Type B pancreatic cell (in vitro differentiated cells): ENCODE data around the gene TRAPPC3. TPM values are rescaled to one million over a fixed set of nuclear protein-coding genes. Genes with fewer than 3 reads are reported as not detected.
A peak's percentile ranks its signal among the peaks of the same experiment; 100 is the strongest.

ENCODE experiments used
- DNase-seq: peaks from one replicate; pipeline ENCODE4 v3.0.0; 2021; ENCODE audit warnings: mixed read lengths; ENCODE audit not compliant: unreplicated experiment; ENCODE audit errors: extremely low spot score
- H3K27ac Mint-ChIP-seq: 2 replicates; pipeline ENCODE4 v1.8.0; 2021; ENCODE audit warnings: mild to moderate bottlenecking, mixed read lengths
- H3K27me3 Mint-ChIP-seq: 2 replicates; pipeline ENCODE4 v1.8.0; 2021; ENCODE audit warnings: mixed read lengths
- H3K36me3 Mint-ChIP-seq: 2 replicates; pipeline ENCODE4 v1.8.0; 2021; ENCODE audit warnings: mixed read lengths
- H3K4me1 Mint-ChIP-seq: one replicate; pipeline ENCODE4 v1.8.0; 2021; ENCODE audit warnings: mixed read lengths; ENCODE audit not compliant: unreplicated experiment
- H3K4me3 Mint-ChIP-seq: 2 replicates; pipeline ENCODE4 v1.8.0; 2021; ENCODE audit warnings: mild to moderate bottlenecking, mixed read lengths
- H3K9me3 Mint-ChIP-seq: 2 replicates; pipeline ENCODE4 v1.8.0; 2021; ENCODE audit warnings: mixed read lengths
- CTCF ChIP-seq: fragments of 200-600 bp; sonication (generic); conservative IDR thresholded peaks from 2 replicates; pipeline ENCODE4 v1.5.0; 2021; ENCODE audit warnings: antibody characterized with exemption, mild to moderate bottlenecking
- total RNA-seq: library from RNA; stranded (reverse); gene quantifications from 2 replicates; pipeline ENCODE4 v1.2.1, GENCODE V29; 2021; ENCODE audit warnings: low replicate concordance

The TRAPPC3 gene
- total RNA-seq, 1 donor from 2014 or later: 63.4 TPM

GRCh38 chr1:36151134-36151844 is 2.0 kb upstream of the TRAPPC3 start:
- Mint-ChIP-seq H3K36me3 (no peaks in the 10 kb centered on the region), H3K27ac (peak overlapping the region; percentile 98), H3K4me1 (peaks cover 34% of the 10 kb centered on the region), H3K4me3 (peak overlapping the region; percentile 99), H3K9me3 (no peaks in the 10 kb centered on the region), H3K27me3 (no peaks in the 10 kb centered on the region)
- TF ChIP-seq CTCF: no peak
- DNase-seq: no peak

- H3K36me3 Mint-ChIP-seq: no peaks in the 10 kb centered on the region
- peaks cover 34% of the 10 kb centered on the region for H3K4me1 Mint-ChIP-seq
- DNase-seq: peak; percentile 85
- peak overlapping the region; percentile 99 for H3K4me3 Mint-ChIP-seq
- peak overlapping the region; percentile 98 for H3K27ac Mint-ChIP-seq
- TF ChIP-seq CTCF: no peak
- no peaks in the 10 kb centered on the region for H3K27me3 Mint-ChIP-seq
- no peaks in the 10 kb centered on the region for H3K9me3 Mint-ChIP-seq
Observed at GRCh38 chr1:36150296-36151133, 1.2 kb upstream of the TRAPPC3 start.

GRCh38 chr1:36149973-36150295 is 648 bp upstream of the TRAPPC3 start:
- TF ChIP-seq CTCF: no peak
- H3K9me3 Mint-ChIP-seq: no peaks in the 10 kb centered on the region
- peak overlapping the region; percentile 98 for H3K27ac Mint-ChIP-seq
- no peaks in the 10 kb centered on the region for H3K36me3 Mint-ChIP-seq
- DNase-seq: no peak
- H3K4me1 Mint-ChIP-seq: peaks cover 34% of the 10 kb centered on the region
- H3K27me3 Mint-ChIP-seq: no peaks in the 10 kb centered on the region
- peak overlapping the region; percentile 99 for H3K4me3 Mint-ChIP-seq

- DNase-seq: no peak
Observed at GRCh38 chr1:36148821-36149236, 457 bp downstream of the TRAPPC3 start.

GRCh38 chr1:36144413-36144812 is 4.9 kb downstream of the TRAPPC3 start:
- no peak overlapping the region for H3K4me3 Mint-ChIP-seq
- no peak for TF ChIP-seq CTCF
- peaks cover 7% of the 10 kb centered on the region for H3K36me3 Mint-ChIP-seq
- no peaks in the 10 kb centered on the region for H3K27me3 Mint-ChIP-seq
- H3K4me1 Mint-ChIP-seq: peaks cover 18% of the 10 kb centered on the region
- DNase-seq: no peak
- no peaks in the 10 kb centered on the region for H3K9me3 Mint-ChIP-seq
- H3K27ac Mint-ChIP-seq: no peak overlapping the region

More at GRCh38 chr1:36148821-36149236, 457 bp downstream of the TRAPPC3 start:
- Mint-ChIP-seq H3K4me3 (peak overlapping the region; percentile 99), H3K9me3 (no peaks in the 10 kb centered on the region), H3K4me1 (peaks cover 27% of the 10 kb centered on the region), H3K27me3 (no peaks in the 10 kb centered on the region), H3K27ac (peak overlapping the region; percentile 98), H3K36me3 (no peaks in the 10 kb centered on the region)
- no peak for TF ChIP-seq CTCF
